GM12892 (cell line): Measurements from ENCODE around the gene TSR2.

ENCODE experiments used
- POLR2A ChIP-seq: IDR thresholded peaks from 2 replicates; pipeline ENCODE4 v1.6.1; 2011; ENCODE audit warnings: low read depth, low read length, control low read depth
- POLR2AphosphoS5 ChIP-seq: IDR thresholded peaks from 2 replicates; pipeline ENCODE4 v1.6.1; 2011; ENCODE audit warnings: low read depth, low read length, control low read depth

DNA sequence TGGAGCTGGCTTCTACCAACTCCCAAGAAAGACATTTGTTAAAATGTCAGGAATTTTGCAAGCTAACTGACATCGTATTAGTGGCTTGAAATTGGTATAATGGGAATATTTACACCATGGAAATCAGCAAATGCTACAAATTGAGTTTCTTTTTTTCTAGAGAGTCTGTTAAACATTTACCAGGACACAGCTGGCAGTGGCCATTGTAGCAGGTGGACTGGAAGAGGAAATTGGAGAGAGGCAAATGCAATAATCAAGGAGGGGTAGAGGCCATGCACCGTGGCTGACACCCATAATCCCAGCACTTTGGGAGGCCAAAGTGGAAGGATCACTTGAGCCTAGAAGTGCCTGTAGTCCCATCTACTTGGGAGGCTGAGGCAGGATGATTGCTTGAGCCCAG is 32.9 kb upstream of the TSR2 start:
- TF ChIP-seq POLR2A = no peak
- TF ChIP-seq POLR2AphosphoS5 = no peak
